ENCODE data around the gene ANKRD10.

ANKRD10 gene

DNA sequence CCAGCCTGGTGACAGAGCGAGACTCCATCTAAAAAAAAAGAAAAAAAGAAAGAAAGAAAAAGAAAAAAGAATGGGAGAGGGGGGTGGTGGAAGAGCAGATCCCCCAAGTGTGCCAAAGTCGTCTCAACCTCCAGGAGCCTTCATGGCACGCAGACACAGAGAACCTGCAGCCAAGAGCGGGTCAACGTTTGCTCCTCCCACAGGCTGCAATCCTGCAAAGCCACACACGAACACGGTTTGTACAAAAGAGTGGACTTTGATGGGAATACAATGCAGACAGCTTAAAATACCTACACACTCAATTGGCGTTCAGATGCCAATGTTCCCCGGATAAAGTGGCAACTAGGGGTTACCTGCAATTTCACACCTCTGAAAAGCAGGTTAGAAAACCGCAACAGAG is 29.4 kb downstream of the ANKRD10 start:
- DNase-seq: no peak

DNA sequence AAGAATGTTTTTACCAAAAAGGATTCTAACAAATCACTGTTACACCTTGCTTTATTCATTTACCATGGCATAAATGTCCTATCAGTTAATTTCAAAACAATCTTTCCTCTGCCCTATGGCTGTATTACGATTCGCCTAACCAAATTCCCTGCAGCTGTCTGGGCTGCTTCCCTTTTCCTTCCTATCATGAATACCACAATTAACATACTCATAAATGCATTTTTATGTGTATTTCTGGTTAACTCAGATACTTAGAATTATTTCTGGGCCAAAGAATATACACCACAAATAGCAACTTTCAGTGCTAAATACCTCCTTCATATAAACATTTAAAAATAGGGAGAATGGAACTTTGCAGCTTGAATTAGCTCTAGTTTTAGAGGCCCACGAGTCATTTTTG is 30.4 kb downstream of the ANKRD10 start:
- no peak for DNase-seq

- DNase-seq: no peak
Measured at GRCh38 chr13:110883542-110883941, 31.3 kb downstream of the ANKRD10 start.

DNA sequence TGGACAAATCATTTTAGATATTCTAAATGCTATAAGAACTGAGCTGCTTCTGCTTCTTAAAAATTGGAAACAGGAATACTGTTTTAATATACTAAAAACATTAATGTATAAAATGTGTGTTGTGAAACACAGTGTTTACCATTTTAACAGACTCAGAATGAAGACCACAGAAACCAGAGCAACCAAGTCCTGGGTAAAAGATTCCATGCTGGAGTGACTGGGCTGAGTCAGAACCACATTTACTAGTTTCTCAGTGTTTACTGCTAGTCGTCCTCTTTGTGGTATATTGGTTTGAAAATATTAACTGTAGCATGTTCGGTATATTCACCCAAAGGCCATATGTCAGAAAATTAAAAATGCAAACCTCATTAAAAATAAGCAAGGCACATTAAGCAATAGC is 31.9 kb downstream of the ANKRD10 start:
- no peak for DNase-seq

DNA sequence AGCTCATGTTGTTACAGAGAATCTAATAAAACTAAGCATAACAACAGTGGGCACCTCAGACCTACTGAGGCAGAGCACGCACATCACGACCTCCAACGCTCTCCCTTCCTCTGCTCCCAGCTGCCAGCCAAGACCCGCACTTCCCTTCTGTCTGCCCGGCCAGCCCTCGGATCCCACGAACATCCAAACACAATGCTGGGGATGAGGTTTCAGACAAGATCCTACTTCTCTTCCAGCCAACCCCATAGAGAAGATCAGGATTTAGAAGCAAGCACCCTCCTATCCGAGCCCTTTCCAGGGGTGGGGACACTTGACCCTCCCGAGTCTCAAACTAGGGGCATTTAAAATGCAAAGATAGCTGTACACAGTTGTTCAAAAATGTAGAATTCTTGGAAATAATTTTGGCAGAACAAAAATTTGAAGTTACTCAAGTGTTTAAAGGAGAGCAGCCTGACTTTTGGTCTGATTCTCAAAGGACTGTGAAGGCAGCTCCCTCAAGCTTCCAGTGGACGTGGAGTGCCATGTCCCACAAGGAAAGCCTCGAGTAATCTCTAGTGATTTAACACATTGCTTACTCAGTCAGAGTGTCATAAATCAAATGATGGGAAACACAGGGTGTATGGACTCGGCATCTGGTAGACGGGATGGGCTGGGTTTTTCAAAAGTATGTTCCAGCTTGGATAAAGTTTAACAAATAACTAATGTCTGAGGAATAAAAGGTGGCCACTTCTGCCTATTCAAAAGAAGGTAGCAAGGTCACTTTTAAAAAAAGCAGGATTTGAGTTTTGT is 32.8 kb downstream of the ANKRD10 start:
- no peak for DNase-seq

GRCh38 chr13:110880627-110881026 is 34.2 kb downstream of the ANKRD10 start:
- DNase-seq: no peak

DNA sequence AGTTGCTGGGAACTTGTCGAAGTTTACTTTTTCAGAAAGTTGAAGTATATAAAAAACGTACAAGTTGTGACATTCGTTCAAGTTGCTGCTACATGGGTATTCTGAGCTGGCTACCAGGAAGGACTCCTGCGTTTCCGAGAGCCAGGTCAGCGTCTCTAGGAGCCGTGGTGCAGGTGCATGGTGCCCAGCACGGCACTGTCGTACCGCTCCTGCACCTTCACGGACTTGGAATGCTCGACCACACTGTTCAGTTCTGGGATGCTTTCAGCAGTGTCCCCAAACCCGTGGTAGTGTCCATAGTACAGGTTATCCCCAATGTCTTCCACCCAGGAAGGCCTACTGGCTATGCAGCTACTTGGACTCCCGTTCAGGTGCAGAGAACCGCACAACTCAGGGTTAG is 35.4 kb downstream of the ANKRD10 start:
- no peak for DNase-seq

DNA sequence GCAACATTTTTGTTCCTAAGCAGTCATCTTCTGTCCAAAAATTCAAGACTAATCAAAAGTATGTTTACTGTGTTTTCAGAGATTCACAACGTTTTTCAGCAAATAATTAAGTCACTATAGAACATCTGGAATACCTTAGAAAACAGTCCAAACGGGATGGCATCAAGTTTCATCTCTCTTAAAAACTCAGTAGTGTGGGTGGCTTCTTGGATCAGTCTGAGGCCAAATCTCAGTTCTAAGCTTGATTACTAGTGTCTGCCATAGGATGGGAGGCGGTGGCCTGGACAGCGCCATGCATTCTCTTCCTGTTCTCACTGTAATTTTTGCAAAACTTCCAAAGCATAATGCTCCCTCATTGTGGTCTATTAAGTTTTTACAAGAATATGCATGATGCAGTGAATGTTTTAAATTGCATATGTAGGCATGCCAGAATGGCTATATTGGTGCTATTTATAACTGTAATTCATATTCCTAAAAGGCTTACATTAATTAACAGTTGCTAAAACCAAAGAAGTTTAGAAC is 37.1 kb downstream of the ANKRD10 start:
- DNase-seq: no peak

- no peak for DNase-seq
Measured at GRCh38 chr13:110876609-110877008, 38.3 kb downstream of the ANKRD10 start.

GRCh38 chr13:110875241-110875640 is 39.6 kb downstream of the ANKRD10 start:
- DNase-seq: no peak

DNA sequence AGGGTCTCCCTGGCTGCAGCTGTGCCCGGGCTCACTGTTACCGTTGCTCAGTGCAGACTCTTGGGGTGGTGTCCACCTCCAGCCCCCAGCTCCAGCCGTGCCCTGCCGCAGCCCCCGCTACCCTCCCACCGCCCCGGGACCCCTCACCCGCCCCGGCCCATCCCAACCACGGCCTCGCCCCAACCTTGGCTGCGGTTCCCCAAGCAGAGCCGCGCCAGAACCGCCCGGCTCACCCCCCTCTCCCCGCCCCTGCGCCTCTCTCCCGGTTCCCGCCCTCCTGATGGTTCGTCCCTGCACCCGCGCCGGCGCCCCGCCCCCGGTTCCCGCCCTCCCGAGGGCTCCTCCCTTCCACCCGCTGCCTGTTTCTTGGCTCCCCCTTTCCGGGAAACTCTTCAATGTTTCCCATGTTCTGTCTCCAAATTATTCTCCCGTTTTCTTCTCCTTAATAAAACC is 40.3 kb downstream of the ANKRD10 start:
- DNase-seq: peak; percentile 79

DNA sequence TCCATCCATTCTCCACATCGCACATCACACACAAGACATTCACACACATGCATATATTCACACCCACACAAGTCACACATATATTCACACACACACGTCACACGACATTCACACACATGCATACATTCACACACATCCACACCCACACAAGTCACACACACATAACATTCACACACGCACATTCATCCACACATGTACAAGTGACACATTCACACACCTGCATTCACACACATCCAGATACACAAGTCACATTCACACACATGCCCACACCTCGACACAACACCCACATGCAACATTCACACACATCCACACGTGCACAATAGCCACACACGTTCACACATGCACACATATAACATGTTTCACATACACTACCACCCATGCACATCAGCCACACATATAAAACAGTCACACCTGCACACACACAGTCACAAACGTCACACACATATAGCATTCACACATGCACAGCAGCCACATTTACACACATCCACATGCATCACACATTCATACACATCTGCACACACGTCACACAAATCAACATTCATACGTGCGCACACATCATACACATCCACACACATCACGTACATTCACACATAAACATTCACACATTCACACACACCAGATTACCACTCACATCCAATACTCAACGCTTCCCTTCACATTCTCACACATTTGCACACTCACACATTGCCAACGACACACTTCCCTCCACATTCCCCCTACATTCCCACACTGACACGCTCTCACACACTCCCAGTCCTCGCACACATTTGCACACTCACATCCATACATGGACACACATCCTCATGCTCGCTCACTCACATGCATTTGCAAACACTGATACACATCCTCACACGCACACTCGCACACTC is 41.0 kb downstream of the ANKRD10 start:
- no peak for DNase-seq

- DNase-seq: no peak
Measured at GRCh38 chr13:110872768-110873638, 41.9 kb downstream of the ANKRD10 start.

- no peak for DNase-seq
Measured at GRCh38 chr13:110872034-110872767, 42.7 kb downstream of the ANKRD10 start.

- no peak for DNase-seq
Measured at GRCh38 chr13:110869805-110870706, 44.8 kb downstream of the ANKRD10 start.

DNA sequence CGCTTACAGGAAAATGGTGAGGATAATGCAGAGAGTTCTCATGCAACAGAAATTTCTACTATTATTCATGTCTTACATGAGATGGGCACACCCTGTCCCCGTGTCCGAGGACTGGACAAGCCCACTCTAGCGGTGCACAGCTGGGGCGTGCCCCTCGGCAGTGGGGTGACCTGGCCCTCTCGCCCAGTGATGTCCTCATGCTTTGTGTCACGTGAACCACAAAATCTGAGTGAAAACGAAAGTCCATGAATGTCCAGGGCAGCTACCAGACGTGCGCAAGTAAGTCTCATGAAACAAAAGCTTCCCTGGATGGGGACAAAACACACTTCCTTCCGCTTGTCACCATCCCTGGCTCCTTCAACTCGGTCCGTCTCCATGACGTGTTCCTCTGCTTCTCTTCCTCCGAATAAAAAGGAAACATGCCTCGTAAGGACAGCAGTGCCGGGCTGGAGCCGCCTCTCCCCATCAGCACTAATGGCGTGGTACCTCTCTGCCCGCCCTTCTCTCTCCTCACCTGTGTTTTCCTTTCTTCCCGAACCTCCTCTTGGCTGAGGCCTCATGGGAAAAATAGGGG is 45.6 kb downstream of the ANKRD10 start:
- DNase-seq: no peak

- DNase-seq: no peak
Measured at GRCh38 chr13:110868720-110869119, 46.1 kb downstream of the ANKRD10 start.

DNA sequence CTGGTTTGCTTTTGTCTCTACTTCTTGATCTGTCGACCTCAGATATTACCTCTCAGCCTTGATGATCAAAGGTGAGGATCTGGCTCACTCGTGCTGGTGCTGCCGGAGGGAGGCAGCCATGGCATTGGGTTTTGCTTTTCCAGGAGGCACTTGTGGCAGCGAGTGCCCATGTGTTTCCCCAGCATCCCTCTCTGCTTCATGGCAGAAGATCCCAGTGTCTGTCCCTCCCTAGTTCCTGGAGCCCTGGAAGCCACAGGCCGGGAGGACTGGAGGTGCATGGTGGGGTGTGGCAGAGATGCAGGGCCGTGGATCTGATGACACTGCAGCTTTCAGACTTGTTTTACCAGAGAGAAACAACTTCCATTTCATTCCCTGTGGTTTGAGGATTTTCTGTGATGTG is 47.5 kb downstream of the ANKRD10 start:
- no peak for DNase-seq

DNA sequence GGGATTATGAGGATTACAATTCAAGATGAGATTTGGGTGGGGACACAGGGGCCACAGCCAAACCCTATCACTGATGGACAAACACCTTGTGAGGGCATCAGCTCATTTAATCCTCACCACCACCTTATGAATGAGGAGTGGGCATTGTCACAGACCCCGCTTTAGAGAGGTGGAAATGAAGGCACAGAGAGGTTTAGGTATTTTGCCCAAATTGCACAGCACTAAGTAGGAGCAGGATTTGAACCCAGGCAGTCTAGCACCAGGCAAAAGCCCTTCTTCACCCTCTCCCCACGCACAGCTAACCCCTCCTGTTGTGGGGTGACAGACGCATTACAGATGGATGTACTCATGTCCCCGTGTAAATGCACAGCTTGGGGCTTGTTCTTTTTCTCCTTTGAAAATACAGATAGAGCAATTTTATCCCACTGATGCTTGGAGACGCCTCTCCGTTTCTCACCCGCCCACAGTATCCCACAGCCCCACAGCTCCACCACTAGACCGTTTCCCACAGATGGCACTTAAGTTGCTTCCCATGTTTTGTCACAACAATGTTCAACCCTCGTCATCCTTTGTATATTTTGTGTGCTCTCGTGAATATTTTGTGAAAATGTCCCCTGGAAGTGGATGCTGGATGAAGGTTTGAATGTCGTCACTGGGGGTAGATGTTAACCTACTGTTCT is 48.2 kb downstream of the ANKRD10 start:
- DNase-seq: no peak

GRCh38 chr13:110863685-110864084 is 51.2 kb downstream of the ANKRD10 start:
- DNase-seq: no peak

All from activated effector memory CD4-positive, alpha-beta T cell treated with anti-CD3 and anti-CD28 coated beads, Interleukin-2, amount 50 U/mL, for 16 hours (primary cell).